ENCODE measurements around the gene MUC15.

MUC15 gene

GRCh38 chr11:26527685-26528084, 44.4 kb downstream of the MUC15 start:
- Histone ChIP-seq H3K4me3 (ENCODE audit: low read depth, low read length) (no peak overlapping the region), H3K9ac (ENCODE audit: low read depth, low read length) (no peak overlapping the region), H3K4me1 (ENCODE audit: control insufficient read depth, insufficient read depth, low read length) (peaks cover 2% of the 10 kb centered on the region), H3K36me3 (ENCODE audit: control insufficient read depth, insufficient read depth, low read length) (no peaks in the 10 kb centered on the region), H3K9me3 (ENCODE audit: control insufficient read depth, insufficient read depth, low read length) (no peaks in the 10 kb centered on the region), H3K27me3 (ENCODE audit: control insufficient read depth, insufficient read depth, low read length) (peaks cover 6% of the 10 kb centered on the region)

GRCh38 chr11:26522912-26523610, 49.0 kb downstream of the MUC15 start:
- Histone ChIP-seq H3K9me3 (ENCODE audit: control insufficient read depth, insufficient read depth, low read length) (no peaks in the 10 kb centered on the region), H3K27me3 (ENCODE audit: control insufficient read depth, insufficient read depth, low read length) (peaks cover 6% of the 10 kb centered on the region), H3K4me3 (ENCODE audit: low read depth, low read length) (peak overlapping the region; percentile 20), H3K36me3 (ENCODE audit: control insufficient read depth, insufficient read depth, low read length) (no peaks in the 10 kb centered on the region), H3K4me1 (ENCODE audit: control insufficient read depth, insufficient read depth, low read length) (peaks cover 2% of the 10 kb centered on the region), H3K9ac (ENCODE audit: low read depth, low read length) (no peak overlapping the region)

GRCh38 chr11:26519469-26519868, 52.6 kb downstream of the MUC15 start:
- H3K9ac ChIP-seq (ENCODE audit: low read depth, low read length) = no peak overlapping the region
- peaks cover 2% of the 10 kb centered on the region for H3K4me1 ChIP-seq (ENCODE audit: control insufficient read depth, insufficient read depth, low read length)
- H3K36me3 ChIP-seq (ENCODE audit: control insufficient read depth, insufficient read depth, low read length) = no peaks in the 10 kb centered on the region

GRCh38 chr11:26512196-26512595, 59.9 kb downstream of the MUC15 start:
- no peak overlapping the region for H3K4me3 ChIP-seq (ENCODE audit: low read depth, low read length)
- H3K9me3 ChIP-seq (ENCODE audit: control insufficient read depth, insufficient read depth, low read length) = no peaks in the 10 kb centered on the region
- H3K36me3 ChIP-seq (ENCODE audit: control insufficient read depth, insufficient read depth, low read length) = no peaks in the 10 kb centered on the region
- no peak overlapping the region for H3K9ac ChIP-seq (ENCODE audit: low read depth, low read length)
- H3K4me1 ChIP-seq (ENCODE audit: control insufficient read depth, insufficient read depth, low read length) = no peaks in the 10 kb centered on the region
- H3K27me3 ChIP-seq (ENCODE audit: control insufficient read depth, insufficient read depth, low read length) = no peaks in the 10 kb centered on the region

More at GRCh38 chr11:26519469-26519868, 52.6 kb downstream of the MUC15 start:
- Histone ChIP-seq H3K4me3 (ENCODE audit: low read depth, low read length) (no peak overlapping the region), H3K9me3 (ENCODE audit: control insufficient read depth, insufficient read depth, low read length) (no peaks in the 10 kb centered on the region), H3K27me3 (ENCODE audit: control insufficient read depth, insufficient read depth, low read length) (peaks cover 3% of the 10 kb centered on the region)

DNA sequence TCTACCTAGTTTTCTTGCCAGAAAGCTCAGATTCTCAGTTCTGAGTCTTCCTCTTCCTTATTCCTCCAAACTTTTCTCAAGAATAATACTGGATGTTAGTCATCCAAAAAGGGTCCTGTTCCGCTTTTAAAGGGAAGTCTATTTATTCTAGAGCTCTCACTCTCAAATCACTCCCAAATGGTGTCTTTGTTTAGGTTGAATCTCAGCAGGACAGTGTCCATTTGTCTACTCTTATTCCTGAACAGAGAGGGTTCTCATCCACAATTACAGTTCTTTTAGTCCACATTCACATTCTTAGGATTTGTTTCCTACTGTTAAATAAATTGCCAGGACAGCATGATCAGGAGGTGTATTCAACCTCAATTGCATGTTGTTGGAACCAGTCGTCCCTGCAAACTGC, 61.3 kb downstream of the MUC15 start:
- Histone ChIP-seq H3K36me3 (ENCODE audit: control insufficient read depth, insufficient read depth, low read length) (no peaks in the 10 kb centered on the region), H3K27me3 (ENCODE audit: control insufficient read depth, insufficient read depth, low read length) (no peaks in the 10 kb centered on the region), H3K4me3 (ENCODE audit: low read depth, low read length) (no peak overlapping the region), H3K9ac (ENCODE audit: low read depth, low read length) (no peak overlapping the region), H3K4me1 (ENCODE audit: control insufficient read depth, insufficient read depth, low read length) (no peaks in the 10 kb centered on the region), H3K9me3 (ENCODE audit: control insufficient read depth, insufficient read depth, low read length) (no peaks in the 10 kb centered on the region)

DNA sequence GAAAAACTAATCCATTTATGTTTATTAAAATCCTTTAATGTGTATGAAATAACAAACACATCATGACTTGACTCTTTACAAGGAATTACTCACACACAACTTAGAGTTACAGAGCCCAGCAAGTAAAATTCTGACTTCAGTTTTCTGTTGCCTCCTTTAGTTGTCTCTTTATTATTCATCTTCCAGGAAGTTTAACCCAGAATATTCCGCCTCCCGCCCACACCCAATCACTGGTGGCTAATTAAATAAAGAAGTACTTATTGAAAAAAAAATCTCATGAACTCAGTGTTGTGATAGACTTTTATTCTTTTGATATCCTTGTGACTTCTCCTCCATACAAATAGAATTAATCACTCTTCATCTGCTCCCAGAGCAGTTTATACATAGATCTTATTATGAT, 61.9 kb downstream of the MUC15 start:
- Histone ChIP-seq H3K27me3 (ENCODE audit: control insufficient read depth, insufficient read depth, low read length) (no peaks in the 10 kb centered on the region), H3K4me1 (ENCODE audit: control insufficient read depth, insufficient read depth, low read length) (no peaks in the 10 kb centered on the region), H3K36me3 (ENCODE audit: control insufficient read depth, insufficient read depth, low read length) (no peaks in the 10 kb centered on the region), H3K9ac (ENCODE audit: low read depth, low read length) (no peak overlapping the region), H3K4me3 (ENCODE audit: low read depth, low read length) (no peak overlapping the region), H3K9me3 (ENCODE audit: control insufficient read depth, insufficient read depth, low read length) (no peaks in the 10 kb centered on the region)
